HFF-Myc (cell line): ENCODE results near the gene ITGA6.

Experiments used
- DNase-seq: peaks from one replicate; pipeline ENCODE4 v3.0.0-alpha.2; 2011; ENCODE audit warnings: low read depth; ENCODE audit errors: extremely low read depth
- H3K4me3 ChIP-seq: replicated peaks from 2 replicates; pipeline ENCODE4 v1.5.1; 2011; ENCODE audit warnings: low read depth, mild to moderate bottlenecking, control low read depth, low read length
- TF ChIP-seq, protein P1 (sequence below): IDR thresholded peaks from 2 replicates; pipeline ENCODE4 v1.5.1; 2012; ENCODE audit warnings: mild to moderate bottlenecking, low read depth, low read length, control low read depth; ENCODE audit errors: missing control alignments

ITGA6 gene

GRCh38 chr2:172462373-172462848, 35.0 kb downstream of the ITGA6 start:
- TF ChIP-seq, protein P1, sequence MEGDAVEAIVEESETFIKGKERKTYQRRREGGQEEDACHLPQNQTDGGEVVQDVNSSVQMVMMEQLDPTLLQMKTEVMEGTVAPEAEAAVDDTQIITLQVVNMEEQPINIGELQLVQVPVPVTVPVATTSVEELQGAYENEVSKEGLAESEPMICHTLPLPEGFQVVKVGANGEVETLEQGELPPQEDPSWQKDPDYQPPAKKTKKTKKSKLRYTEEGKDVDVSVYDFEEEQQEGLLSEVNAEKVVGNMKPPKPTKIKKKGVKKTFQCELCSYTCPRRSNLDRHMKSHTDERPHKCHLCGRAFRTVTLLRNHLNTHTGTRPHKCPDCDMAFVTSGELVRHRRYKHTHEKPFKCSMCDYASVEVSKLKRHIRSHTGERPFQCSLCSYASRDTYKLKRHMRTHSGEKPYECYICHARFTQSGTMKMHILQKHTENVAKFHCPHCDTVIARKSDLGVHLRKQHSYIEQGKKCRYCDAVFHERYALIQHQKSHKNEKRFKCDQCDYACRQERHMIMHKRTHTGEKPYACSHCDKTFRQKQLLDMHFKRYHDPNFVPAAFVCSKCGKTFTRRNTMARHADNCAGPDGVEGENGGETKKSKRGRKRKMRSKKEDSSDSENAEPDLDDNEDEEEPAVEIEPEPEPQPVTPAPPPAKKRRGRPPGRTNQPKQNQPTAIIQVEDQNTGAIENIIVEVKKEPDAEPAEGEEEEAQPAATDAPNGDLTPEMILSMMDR = no peak
- no peak for DNase-seq
- H3K4me3 ChIP-seq = no peak overlapping the region

DNA sequence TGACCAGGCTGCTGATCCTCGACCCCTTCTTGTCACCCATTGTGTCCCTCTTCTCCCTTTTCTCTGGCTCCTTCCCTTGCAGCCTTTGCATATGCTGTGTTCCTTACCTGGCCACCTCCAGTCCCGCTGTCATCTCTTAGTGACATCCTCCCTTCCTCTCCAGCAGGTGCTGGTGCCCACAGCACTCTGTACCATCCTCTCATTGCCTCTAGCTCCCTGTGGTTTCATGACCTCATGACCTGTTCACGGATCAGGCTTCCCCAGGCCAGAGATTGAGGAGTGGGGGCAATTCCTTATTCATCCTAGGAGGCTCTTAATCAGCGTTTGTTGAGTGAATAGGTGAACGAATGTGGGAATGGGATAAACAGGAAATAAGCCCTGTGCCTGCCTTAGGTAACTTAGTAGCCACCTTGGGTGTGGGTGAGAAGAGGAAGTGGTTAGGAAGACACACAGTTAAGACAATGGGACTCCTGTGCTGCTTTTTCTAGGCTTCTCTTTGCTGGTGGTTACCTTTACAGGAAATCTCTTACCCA, 35.5 kb downstream of the ITGA6 start:
- no peak for DNase-seq
- H3K4me3 ChIP-seq = no peak overlapping the region

GRCh38 chr2:172464400-172465129, 37.2 kb downstream of the ITGA6 start:
- TF ChIP-seq, protein P1 = no peak
- H3K4me3 ChIP-seq = no peak overlapping the region
- DNase-seq = no peak

More for the DNA sequence above, 35.5 kb downstream of the ITGA6 start:
- TF ChIP-seq, protein P1 = no peak

- TF ChIP-seq, protein P1 = peak; percentile 82
- peak overlapping the region; percentile 20 for H3K4me3 ChIP-seq
- peak; percentile 75 for DNase-seq
Measured at GRCh38 chr2:172465417-172466334, 38.3 kb downstream of the ITGA6 start.

DNA sequence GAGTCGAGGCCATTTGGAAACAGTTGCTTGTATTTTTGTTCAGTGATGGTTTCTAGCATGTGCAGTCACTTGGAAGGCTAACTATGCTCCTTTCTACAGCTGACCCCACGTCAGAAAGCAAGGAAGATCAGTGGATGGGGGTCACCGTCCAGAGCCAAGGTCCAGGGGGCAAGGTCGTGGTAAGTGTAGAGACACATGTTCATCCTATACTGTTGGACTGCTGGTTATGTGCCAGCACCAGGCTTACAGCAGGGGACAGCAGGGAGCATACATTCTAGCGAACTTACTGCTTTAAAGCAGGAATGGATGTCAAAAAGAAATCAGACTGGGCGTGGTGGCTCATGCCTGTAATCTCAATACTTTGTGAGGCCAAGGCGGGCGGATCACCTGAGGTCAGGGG, 40.0 kb downstream of the ITGA6 start:
- no peak overlapping the region for H3K4me3 ChIP-seq
- TF ChIP-seq, protein P1 = peak; percentile 19
- no peak for DNase-seq

GRCh38 chr2:172470958-172471922, 43.9 kb downstream of the ITGA6 start:
- TF ChIP-seq, protein P1 = no peak
- DNase-seq = no peak
- H3K4me3 ChIP-seq = no peak overlapping the region
